Osteocyte (in vitro differentiated cells): Measurements from ENCODE around the gene SPACA4. TPM values are rescaled to one million over a fixed set of nuclear protein-coding genes. Genes with fewer than 3 reads are reported as not detected.

Source experiments
- DNase-seq: peaks from one replicate; pipeline ENCODE4 v3.0.0; 2021; ENCODE audit warnings: mixed read lengths; ENCODE audit not compliant: unreplicated experiment; ENCODE audit errors: extremely low spot score
- H3K27ac Mint-ChIP-seq: one replicate; pipeline ENCODE4 v1.8.0; 2021; ENCODE audit warnings: mild to moderate bottlenecking, mixed read lengths; ENCODE audit not compliant: unreplicated experiment
- H3K27me3 Mint-ChIP-seq: one replicate; pipeline ENCODE4 v1.8.0; 2021; ENCODE audit warnings: mixed read lengths; ENCODE audit not compliant: unreplicated experiment
- H3K36me3 Mint-ChIP-seq: one replicate; pipeline ENCODE4 v1.8.0; 2021; ENCODE audit warnings: mixed read lengths; ENCODE audit not compliant: unreplicated experiment
- H3K4me1 Mint-ChIP-seq: one replicate; pipeline ENCODE4 v1.8.0; 2021; ENCODE audit warnings: mixed read lengths; ENCODE audit not compliant: unreplicated experiment
- H3K4me3 Mint-ChIP-seq: one replicate; pipeline ENCODE4 v1.8.0; 2021; ENCODE audit warnings: mild to moderate bottlenecking, moderate library complexity, mixed read lengths; ENCODE audit not compliant: unreplicated experiment
- H3K9me3 Mint-ChIP-seq: one replicate; pipeline ENCODE4 v1.8.0; 2021; ENCODE audit warnings: mixed read lengths; ENCODE audit not compliant: unreplicated experiment
- total RNA-seq: library from RNA; stranded (reverse); gene quantifications from 2 replicates; pipeline ENCODE4 v1.2.1, GENCODE V29; 2021
- TF ChIP-seq, protein P1 (sequence below): fragments of 200-600 bp; sonication (generic); IDR thresholded peaks from 2 replicates; pipeline ENCODE4 v1.5.0; 2021; ENCODE audit warnings: antibody characterized with exemption, mild to moderate bottlenecking, moderate library complexity

Gene SPACA4
- total RNA-seq, 1 donor from 2014 or later = not detected

DNA sequence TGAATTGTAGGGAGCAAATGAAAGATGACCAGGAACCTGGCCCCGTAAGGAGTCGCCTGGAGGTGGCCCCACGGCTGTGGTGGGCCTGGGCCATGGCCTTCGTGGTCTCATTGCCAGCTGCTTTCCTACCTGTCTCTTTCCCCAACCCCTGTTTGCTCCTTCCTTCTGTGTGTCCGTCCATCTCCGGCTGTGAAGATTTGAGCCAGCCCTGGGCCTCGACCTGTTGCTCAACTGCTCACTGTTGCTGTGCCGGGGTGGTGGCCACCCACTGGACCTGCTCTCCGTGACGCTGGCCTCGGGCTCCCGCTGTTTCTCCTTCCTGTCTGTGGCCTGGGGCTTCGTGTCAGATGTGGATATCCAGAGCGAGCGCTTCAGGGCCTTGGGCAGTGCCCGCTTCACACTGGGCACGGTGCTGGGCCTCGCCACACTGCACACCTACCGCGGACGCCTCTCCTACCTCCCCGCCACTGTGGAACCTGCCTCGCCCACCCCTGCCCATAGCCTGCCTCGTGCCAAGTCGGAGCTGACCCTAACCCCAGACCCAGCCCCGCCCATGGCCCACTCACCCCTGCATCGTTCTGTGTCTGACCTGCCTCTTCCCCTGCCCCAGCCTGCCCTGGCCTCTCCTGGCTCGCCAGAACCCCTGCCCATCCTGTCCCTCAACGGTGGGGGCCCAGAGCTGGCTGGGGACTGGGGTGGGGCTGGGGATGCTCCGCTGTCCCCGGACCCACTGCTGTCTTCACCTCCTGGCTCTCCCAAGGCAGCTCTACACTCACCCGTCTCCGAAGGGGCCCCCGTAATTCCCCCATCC, 22.1 kb downstream of the SPACA4 start:
- no peaks in the 10 kb centered on the region for H3K9me3 Mint-ChIP-seq
- peaks cover 7% of the 10 kb centered on the region for H3K36me3 Mint-ChIP-seq
- no peaks in the 10 kb centered on the region for H3K27me3 Mint-ChIP-seq
- H3K27ac Mint-ChIP-seq = peak overlapping the region; percentile 59
- no peak overlapping the region for H3K4me3 Mint-ChIP-seq
- peak; percentile 85 for DNase-seq
- TF ChIP-seq, protein P1, sequence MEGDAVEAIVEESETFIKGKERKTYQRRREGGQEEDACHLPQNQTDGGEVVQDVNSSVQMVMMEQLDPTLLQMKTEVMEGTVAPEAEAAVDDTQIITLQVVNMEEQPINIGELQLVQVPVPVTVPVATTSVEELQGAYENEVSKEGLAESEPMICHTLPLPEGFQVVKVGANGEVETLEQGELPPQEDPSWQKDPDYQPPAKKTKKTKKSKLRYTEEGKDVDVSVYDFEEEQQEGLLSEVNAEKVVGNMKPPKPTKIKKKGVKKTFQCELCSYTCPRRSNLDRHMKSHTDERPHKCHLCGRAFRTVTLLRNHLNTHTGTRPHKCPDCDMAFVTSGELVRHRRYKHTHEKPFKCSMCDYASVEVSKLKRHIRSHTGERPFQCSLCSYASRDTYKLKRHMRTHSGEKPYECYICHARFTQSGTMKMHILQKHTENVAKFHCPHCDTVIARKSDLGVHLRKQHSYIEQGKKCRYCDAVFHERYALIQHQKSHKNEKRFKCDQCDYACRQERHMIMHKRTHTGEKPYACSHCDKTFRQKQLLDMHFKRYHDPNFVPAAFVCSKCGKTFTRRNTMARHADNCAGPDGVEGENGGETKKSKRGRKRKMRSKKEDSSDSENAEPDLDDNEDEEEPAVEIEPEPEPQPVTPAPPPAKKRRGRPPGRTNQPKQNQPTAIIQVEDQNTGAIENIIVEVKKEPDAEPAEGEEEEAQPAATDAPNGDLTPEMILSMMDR = no peak
- H3K4me1 Mint-ChIP-seq = peaks cover 59% of the 10 kb centered on the region

- Mint-ChIP-seq H3K4me1 (peaks cover 60% of the 10 kb centered on the region), H3K27ac (no peak overlapping the region), H3K9me3 (no peaks in the 10 kb centered on the region), H3K27me3 (no peaks in the 10 kb centered on the region), H3K36me3 (peaks cover 7% of the 10 kb centered on the region), H3K4me3 (no peak overlapping the region)
- no peak for DNase-seq
- TF ChIP-seq, protein P1 = no peak
These were observed 22.7 kb downstream of the SPACA4 start for GRCh38 chr19:48629297-48629598.

- peak overlapping the region; percentile 60 for H3K4me3 Mint-ChIP-seq
- TF ChIP-seq, protein P1 = no peak
- peak overlapping the region; percentile 92 for H3K27ac Mint-ChIP-seq
- H3K4me1 Mint-ChIP-seq = peaks cover 60% of the 10 kb centered on the region
- peaks cover 7% of the 10 kb centered on the region for H3K36me3 Mint-ChIP-seq
- DNase-seq = no peak
- no peaks in the 10 kb centered on the region for H3K9me3 Mint-ChIP-seq
- no peaks in the 10 kb centered on the region for H3K27me3 Mint-ChIP-seq
These were observed 23.2 kb downstream of the SPACA4 start for GRCh38 chr19:48629599-48630295.

DNA sequence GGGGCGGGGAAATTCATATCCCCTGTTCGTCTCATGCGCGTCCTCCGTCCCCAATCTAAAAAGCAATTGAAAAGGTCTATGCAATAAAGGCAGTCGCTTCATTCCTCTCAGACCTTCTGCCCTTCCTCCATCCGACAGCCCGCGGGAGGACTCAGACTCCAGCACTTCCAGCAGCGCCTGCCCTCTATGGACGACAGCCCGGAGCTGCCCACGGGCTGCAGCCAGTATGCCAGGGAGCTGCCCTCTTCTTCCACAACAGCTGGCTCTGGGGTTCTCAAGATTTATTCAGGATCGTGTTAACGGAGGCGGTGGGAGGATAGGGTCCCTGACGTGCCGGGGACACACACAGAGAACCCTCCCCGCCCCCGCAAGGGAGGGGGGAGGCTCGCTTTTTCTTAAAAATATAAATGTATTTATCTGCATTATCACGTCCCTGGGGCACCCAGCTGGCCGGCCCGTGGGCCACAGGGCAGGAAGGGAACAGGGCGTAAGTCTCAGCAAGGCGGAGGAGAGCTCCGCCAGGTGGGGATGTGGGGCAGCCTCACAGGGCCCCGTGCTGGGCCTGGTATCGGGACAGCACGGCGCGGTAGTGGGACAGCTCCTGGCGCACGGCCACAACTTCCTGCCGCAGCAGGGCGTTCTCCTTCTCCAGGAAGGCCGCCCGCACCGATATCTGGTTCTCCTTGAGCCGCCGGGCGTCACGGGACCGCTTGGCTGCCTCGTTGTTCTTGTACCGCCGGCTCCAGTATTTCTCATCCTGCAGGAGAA, 23.9 kb downstream of the SPACA4 start:
- Mint-ChIP-seq H3K9me3 (no peaks in the 10 kb centered on the region), H3K27me3 (no peaks in the 10 kb centered on the region), H3K27ac (peak overlapping the region; percentile 92), H3K4me3 (peak overlapping the region; percentile 60), H3K4me1 (peaks cover 60% of the 10 kb centered on the region), H3K36me3 (peaks cover 7% of the 10 kb centered on the region)
- TF ChIP-seq, protein P1 = peak; percentile 45
- no peak for DNase-seq
